ENCODE results near the gene ASPG. TPM values are rescaled to one million over a fixed set of nuclear protein-coding genes. Genes with fewer than 3 reads are reported as not detected.

Gene ASPG
- total RNA-seq, 4 donors from 2014 or later = 12.2 to 78.2 (median 40.8) TPM

- Histone ChIP-seq H3K27me3 (no peaks in the 10 kb centered on the region), H3K4me1 (peaks cover 0 to 14% (median 0%) of the 10 kb centered on the region in 3 donors), H3K27ac (no peak overlapping the region), H3K36me3 (no peaks in the 10 kb centered on the region), H3K9me3 (no peaks in the 10 kb centered on the region), H3K4me3 (no peak overlapping the region)
- WGBS, 2 donors = 74 to 82% methylated on average over 6 to 12 of the region's 51 CpGs
- intact Hi-C loops (cut with DNase I) = no loop called here
- no peak for DNase-seq
- TF ChIP-seq POLR2A (IDR thresholded peaks at IDR 0.05) (no peak), CTCF (IDR thresholded peaks at IDR 0.05) (no peak)
Measured at GRCh38 chr14:104158827-104159798, 73.6 kb downstream of the ASPG start.

- H3K27ac ChIP-seq = no peak overlapping the region
- no peaks in the 10 kb centered on the region for H3K36me3 ChIP-seq
- intact Hi-C loops (cut with DNase I) = no loop called here
- H3K4me1 ChIP-seq = peaks cover 0 to 10% (median 0%) of the 10 kb centered on the region in 3 donors
- TF ChIP-seq POLR2A (IDR thresholded peaks at IDR 0.05) (no peak), CTCF (IDR thresholded peaks at IDR 0.05) (no peak)
- no peak for DNase-seq
- H3K4me3 ChIP-seq = no peak overlapping the region
- 84 to 100% methylated on average over 3 to 4 of the region's 9 CpGs for WGBS, 2 donors
- H3K9me3 ChIP-seq = no peaks in the 10 kb centered on the region
- H3K27me3 ChIP-seq = no peaks in the 10 kb centered on the region
Measured at GRCh38 chr14:104159990-104160389, 74.5 kb downstream of the ASPG start.

- Histone ChIP-seq H3K27ac (no peak overlapping the region), H3K27me3 (no peaks in the 10 kb centered on the region), H3K4me3 (no peak overlapping the region), H3K4me1 (no peaks in the 10 kb centered on the region), H3K9me3 (no peaks in the 10 kb centered on the region), H3K36me3 (no peaks in the 10 kb centered on the region)
- 47 to 81% methylated on average over 5 to 7 of the region's 23 CpGs for WGBS, 2 donors
- intact Hi-C loops (cut with DNase I) = no loop called here
- TF ChIP-seq POLR2A (IDR thresholded peaks at IDR 0.05) (no peak), CTCF (IDR thresholded peaks at IDR 0.05) (no peak)
- no peak for DNase-seq
Measured at GRCh38 chr14:104161602-104162367, 76.3 kb downstream of the ASPG start.

- no peak for DNase-seq
- intact Hi-C loops (cut with DNase I) = no loop called here
- no peak for TF ChIP-seq CTCF (IDR thresholded peaks at IDR 0.05)
- no peak for TF ChIP-seq POLR2A (IDR thresholded peaks at IDR 0.05)
- Histone ChIP-seq H3K27me3 (no peaks in the 10 kb centered on the region), H3K4me3 (no peak overlapping the region), H3K9me3 (no peaks in the 10 kb centered on the region), H3K36me3 (no peaks in the 10 kb centered on the region), H3K27ac (no peak overlapping the region), H3K4me1 (no peaks in the 10 kb centered on the region)
- 80% methylated on average over 2 of the region's 9 CpGs; no CpG with 5 or more reads in 1 of the 2 donors for WGBS, 2 donors
Measured at GRCh38 chr14:104162495-104162894, 77.0 kb downstream of the ASPG start.

GRCh38 chr14:104163541-104163940 is 78.0 kb downstream of the ASPG start:
- Histone ChIP-seq H3K4me1 (no peaks in the 10 kb centered on the region), H3K27ac (no peak overlapping the region), H3K9me3 (no peaks in the 10 kb centered on the region), H3K4me3 (no peak overlapping the region), H3K27me3 (no peaks in the 10 kb centered on the region), H3K36me3 (no peaks in the 10 kb centered on the region)
- no peak for DNase-seq
- intact Hi-C loops (cut with DNase I) = no loop called here
- TF ChIP-seq POLR2A (IDR thresholded peaks at IDR 0.05) = no peak
- TF ChIP-seq CTCF (IDR thresholded peaks at IDR 0.05) = no peak
- WGBS, 2 donors = 60 to 72% methylated on average over 3 to 11 of the region's 21 CpGs

All from esophagus squamous epithelium (tissue), 5 donors.